Upper lobe of left lung (tissue), 4 donors: ENCODE data around the gene ANK3.

Source experiments
- CTCF ChIP-seq, 6 experiments: fragments of 450-650 bp in 4 of 6; fragments of 200-600 bp in 2 of 6; sonication (generic) in 2 of 6; IDR thresholded peaks; one replicate each; pipeline ENCODE4 v1.5.1; 2016 to 2019; ENCODE audit warnings: antibody characterized with exemption in 6 of 6
- EP300 ChIP-seq, 4 donors: sonication (generic); formaldehyde crosslinking; IDR thresholded peaks; one replicate each; pipeline ENCODE4 v1.5.1; 2017; ENCODE audit warnings: antibody characterized with exemption in 4 of 4, control low read depth in 2 of 4
- POLR2A ChIP-seq, 4 donors: fragments of 450-650 bp; IDR thresholded peaks; one replicate each; pipeline ENCODE4 v1.5.1; 2016 to 2017; ENCODE audit warnings: antibody characterized with exemption in 4 of 4, mild to moderate bottlenecking in 2 of 4
- POLR2AphosphoS5 ChIP-seq, 2 donors: sonication (generic); formaldehyde crosslinking; IDR thresholded peaks; one replicate each; pipeline ENCODE4 v1.5.1; 2017; ENCODE audit warnings: antibody characterized with exemption in 2 of 2

- TF ChIP-seq CTCF (IDR thresholded peaks at IDR 0.05) (no peak), POLR2AphosphoS5 (IDR thresholded peaks at IDR 0.05) (no peak), POLR2A (IDR thresholded peaks at IDR 0.05) (no peak), EP300 (IDR thresholded peaks at IDR 0.05) (no peak)
Measured at GRCh38 chr10:60254776-60255175, 134.9 kb downstream of the ANK3 start.
